T follicular helper cell (primary cell): ENCODE measurements around the gene POLD2.

Experiments
- DNase-seq: peaks from one replicate; pipeline ENCODE4 v3.0.0-alpha.2; 2020; ENCODE audit warnings: low read depth

Gene POLD2

GRCh38 chr7:44102846-44103565 lies 20.3 kb downstream of the POLD2 start:
- DNase-seq = no peak

- no peak for DNase-seq
These were observed 21.1 kb downstream of the POLD2 start for GRCh38 chr7:44101966-44102845.

- no peak for DNase-seq
These were observed 21.9 kb downstream of the POLD2 start for GRCh38 chr7:44101303-44101965.

- no peak for DNase-seq
These were observed 22.7 kb downstream of the POLD2 start for GRCh38 chr7:44100458-44101302.

GRCh38 chr7:44099669-44100068 lies 23.7 kb downstream of the POLD2 start:
- no peak for DNase-seq

GRCh38 chr7:44098092-44099068 lies 25.0 kb downstream of the POLD2 start:
- no peak for DNase-seq

- DNase-seq = no peak
These were observed 26.1 kb downstream of the POLD2 start for GRCh38 chr7:44097064-44097932.

- no peak for DNase-seq
These were observed 26.9 kb downstream of the POLD2 start for GRCh38 chr7:44096326-44096881.

- no peak for DNase-seq
These were observed 27.6 kb downstream of the POLD2 start for GRCh38 chr7:44095781-44096180.

- DNase-seq = no peak
These were observed 28.3 kb downstream of the POLD2 start for GRCh38 chr7:44094883-44095592.

- no peak for DNase-seq
These were observed 29.0 kb downstream of the POLD2 start for GRCh38 chr7:44094365-44094764.

- DNase-seq = no peak
These were observed 30.2 kb downstream of the POLD2 start for GRCh38 chr7:44093102-44093641.

- no peak for DNase-seq
These were observed 35.2 kb downstream of the POLD2 start for GRCh38 chr7:44087911-44088838.

GRCh38 chr7:44086627-44087026 lies 36.7 kb downstream of the POLD2 start:
- no peak for DNase-seq

GRCh38 chr7:44085546-44085945 lies 37.8 kb downstream of the POLD2 start:
- no peak for DNase-seq

GRCh38 chr7:44084701-44085100 lies 38.6 kb downstream of the POLD2 start:
- no peak for DNase-seq

GRCh38 chr7:44083796-44084195 lies 39.6 kb downstream of the POLD2 start:
- no peak for DNase-seq
